Left ventricle myocardium inferior (tissue), 1 donor: ENCODE measurements around the gene SLFN14. TPM values are rescaled to one million over a fixed set of nuclear protein-coding genes. Genes with fewer than 3 reads are reported as not detected.

Experiments
- DNase-seq: peaks from one replicate; pipeline ENCODE4 v3.0.0-alpha.2; 2020
- H3K27ac ChIP-seq: fragments of 200-600 bp; replicated peaks from 2 replicates; pipeline ENCODE4 v1.8.0; 2021
- H3K27me3 ChIP-seq: fragments of 200-600 bp; 2 replicates; pipeline ENCODE4 v1.8.0; 2021; ENCODE audit warnings: low read depth
- H3K36me3 ChIP-seq: fragments of 200-600 bp; 2 replicates; pipeline ENCODE4 v1.8.0; 2021
- H3K4me1 ChIP-seq: fragments of 200-600 bp; 2 replicates; pipeline ENCODE4 v1.8.0; 2021
- H3K4me3 ChIP-seq: fragments of 200-600 bp; 2 replicates; pipeline ENCODE4 v1.8.0; 2021; ENCODE audit warnings: mild to moderate bottlenecking, moderate library complexity
- H3K9me3 ChIP-seq: fragments of 200-600 bp; replicated peaks from 2 replicates; pipeline ENCODE4 v1.8.0; 2021
- intact Hi-C: fragments of 100-400 bp; cut with micrococcal nuclease; formaldehyde crosslinking; loops from one replicate; pipeline ENCODE4 v1.11.0; 2022
- total RNA-seq: library from RNA; stranded (reverse); fragmentation: NEBNext Ultra II Directional; extraction: Animal tissue kit (Norgen Biotek cat#: 25700); gene quantifications from one replicate; pipeline ENCODE4 v1.2.1, GENCODE V29; 2021
- TF ChIP-seq, protein P1 (sequence below): fragments of 200-600 bp; IDR thresholded peaks from 2 replicates; pipeline ENCODE4 v1.8.0; 2021; ENCODE audit warnings: antibody characterized with exemption, mild to moderate bottlenecking, borderline replicate concordance
- donor health status: DM: no; HTN: yes; CAD: no; lungs with severe emphysema.

The SLFN14 gene
- total RNA-seq, 1 donor from 2014 or later, result not detected

DNA sequence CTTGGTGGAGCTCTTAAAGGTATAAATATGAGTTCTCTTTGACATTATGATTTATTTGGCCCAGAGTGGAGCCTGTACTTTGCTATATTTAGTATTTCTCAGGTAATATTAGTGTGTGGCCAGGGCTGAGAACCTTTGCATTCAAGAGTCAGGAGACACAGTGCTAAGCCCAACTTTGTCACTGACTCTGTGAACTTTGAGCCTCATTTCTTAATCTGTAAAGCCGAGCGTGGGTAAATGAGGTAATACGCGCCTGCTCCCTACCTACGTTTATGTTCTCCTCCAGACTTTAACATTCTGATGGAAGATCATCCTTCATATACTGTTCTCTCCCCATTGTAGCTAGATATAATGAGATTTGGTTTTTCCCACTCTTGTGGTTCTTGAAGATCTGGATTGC lies 37.0 kb upstream of the SLFN14 start:
- intact Hi-C loops, result no loop called here
- H3K36me3 ChIP-seq, result peaks cover 76% of the 10 kb centered on the region
- DNase-seq, result no peak

DNA sequence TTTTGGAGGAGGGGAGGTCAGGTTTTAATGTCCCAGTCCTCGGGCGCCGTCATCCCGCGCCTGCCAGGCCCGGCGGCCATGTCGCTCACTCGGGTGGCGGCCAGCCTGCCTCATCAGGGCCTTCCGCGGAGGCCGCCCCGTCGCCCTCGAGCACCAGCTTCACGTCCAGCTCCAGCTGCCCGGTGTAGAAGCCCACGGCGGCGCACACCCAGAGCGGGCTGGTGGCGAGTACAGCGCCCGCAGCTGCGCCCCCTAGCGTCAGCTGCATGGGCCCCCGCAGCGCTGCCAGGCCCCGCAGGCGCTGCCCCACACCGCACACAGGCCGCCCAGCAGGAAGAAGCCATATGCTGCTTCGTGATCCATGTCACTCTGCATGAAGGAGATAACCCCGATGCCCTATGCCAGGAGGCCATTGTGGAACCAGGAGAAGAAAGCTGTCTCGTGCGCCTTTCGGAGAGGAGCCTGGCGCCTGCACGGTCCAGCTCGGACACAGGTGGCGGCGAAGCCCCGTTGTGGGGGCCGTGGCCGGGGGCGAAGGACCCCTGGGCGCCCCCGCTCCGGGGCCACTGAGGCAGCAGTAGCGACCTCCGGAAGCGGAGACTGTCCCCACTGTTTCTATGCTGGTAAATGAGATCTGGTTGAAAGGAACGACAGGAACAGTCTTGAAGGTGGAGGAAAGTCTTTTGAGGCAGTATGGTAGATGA lies 36.1 kb upstream of the SLFN14 start:
- Histone ChIP-seq H3K27ac (peak overlapping the region; percentile 7), H3K4me3 (no peak overlapping the region), H3K27me3 (no peaks in the 10 kb centered on the region), H3K36me3 (peaks cover 66% of the 10 kb centered on the region), H3K4me1 (peaks cover 45% of the 10 kb centered on the region), H3K9me3 (no peaks in the 10 kb centered on the region)
- TF ChIP-seq, protein P1, sequence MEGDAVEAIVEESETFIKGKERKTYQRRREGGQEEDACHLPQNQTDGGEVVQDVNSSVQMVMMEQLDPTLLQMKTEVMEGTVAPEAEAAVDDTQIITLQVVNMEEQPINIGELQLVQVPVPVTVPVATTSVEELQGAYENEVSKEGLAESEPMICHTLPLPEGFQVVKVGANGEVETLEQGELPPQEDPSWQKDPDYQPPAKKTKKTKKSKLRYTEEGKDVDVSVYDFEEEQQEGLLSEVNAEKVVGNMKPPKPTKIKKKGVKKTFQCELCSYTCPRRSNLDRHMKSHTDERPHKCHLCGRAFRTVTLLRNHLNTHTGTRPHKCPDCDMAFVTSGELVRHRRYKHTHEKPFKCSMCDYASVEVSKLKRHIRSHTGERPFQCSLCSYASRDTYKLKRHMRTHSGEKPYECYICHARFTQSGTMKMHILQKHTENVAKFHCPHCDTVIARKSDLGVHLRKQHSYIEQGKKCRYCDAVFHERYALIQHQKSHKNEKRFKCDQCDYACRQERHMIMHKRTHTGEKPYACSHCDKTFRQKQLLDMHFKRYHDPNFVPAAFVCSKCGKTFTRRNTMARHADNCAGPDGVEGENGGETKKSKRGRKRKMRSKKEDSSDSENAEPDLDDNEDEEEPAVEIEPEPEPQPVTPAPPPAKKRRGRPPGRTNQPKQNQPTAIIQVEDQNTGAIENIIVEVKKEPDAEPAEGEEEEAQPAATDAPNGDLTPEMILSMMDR, result no peak
- intact Hi-C loops, result no loop called here
- DNase-seq, result no peak

More for the DNA sequence above, 37.0 kb upstream of the SLFN14 start:
- H3K9me3 ChIP-seq, result no peaks in the 10 kb centered on the region
- H3K27me3 ChIP-seq, result no peaks in the 10 kb centered on the region
- TF ChIP-seq, protein P1, result no peak
- H3K27ac ChIP-seq, result no peak overlapping the region
- H3K4me3 ChIP-seq, result no peak overlapping the region
- peaks cover 36% of the 10 kb centered on the region for H3K4me1 ChIP-seq

DNA sequence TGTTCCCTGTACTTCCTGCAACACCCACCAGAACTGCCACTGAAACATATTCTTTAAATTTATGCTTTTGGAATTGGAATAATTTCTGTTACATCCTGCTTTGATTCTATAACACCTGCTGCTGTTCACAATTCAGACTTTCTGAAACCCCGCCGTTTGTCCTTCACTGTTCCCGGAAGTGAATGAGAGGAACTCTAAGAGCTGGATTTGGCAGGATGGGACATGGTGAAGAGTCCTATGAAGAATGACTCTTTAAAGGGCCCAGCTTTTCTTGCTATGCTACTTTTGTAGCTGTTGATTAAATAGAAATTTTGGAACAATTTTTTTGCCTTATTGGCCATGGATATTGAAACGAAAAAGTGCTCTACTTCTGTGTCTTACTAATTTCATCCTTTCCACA lies 35.5 kb upstream of the SLFN14 start:
- no peak for DNase-seq
- Histone ChIP-seq H3K9me3 (no peaks in the 10 kb centered on the region), H3K27me3 (no peaks in the 10 kb centered on the region), H3K27ac (peak overlapping the region; percentile 25), H3K4me3 (no peak overlapping the region), H3K4me1 (peaks cover 46% of the 10 kb centered on the region), H3K36me3 (peaks cover 61% of the 10 kb centered on the region)
- intact Hi-C loops, result no loop called here
- TF ChIP-seq, protein P1, result no peak

DNA sequence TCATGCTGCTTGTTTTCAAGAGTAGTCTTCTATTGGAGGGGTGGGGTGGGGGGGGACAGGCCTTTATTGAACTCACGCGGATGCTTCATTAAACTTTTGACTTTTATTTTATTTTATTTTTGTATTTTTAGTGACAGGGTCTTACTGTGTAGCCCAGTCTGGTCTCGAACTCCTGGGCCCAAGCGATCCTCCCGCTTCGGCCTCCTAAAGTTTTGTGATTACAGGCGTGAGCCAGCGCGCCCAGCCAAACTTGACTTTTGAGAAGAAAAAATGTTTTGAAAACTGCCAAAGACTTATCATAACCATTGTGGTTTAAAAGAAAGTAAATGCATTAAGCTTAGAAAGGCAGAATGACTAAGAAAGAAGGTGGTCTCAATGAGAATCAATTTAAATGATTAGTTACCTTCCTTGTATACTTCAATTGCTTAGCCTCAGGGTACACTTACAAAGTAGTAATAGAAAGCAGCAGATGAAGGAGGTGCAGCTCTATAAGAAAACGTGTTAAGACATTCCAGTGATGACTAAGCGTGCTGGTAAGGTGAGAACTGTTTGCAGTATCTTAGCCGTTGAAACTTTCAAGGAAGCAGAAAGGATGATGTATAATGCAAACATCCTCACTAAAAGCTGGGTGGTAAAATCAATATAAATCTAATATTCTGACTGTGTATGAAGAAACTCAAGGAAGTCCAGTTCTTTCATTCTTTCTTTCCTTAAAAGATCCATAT lies 27.7 kb upstream of the SLFN14 start:
- DNase-seq, result no peak
- H3K9me3 ChIP-seq, result no peaks in the 10 kb centered on the region
- H3K36me3 ChIP-seq, result no peaks in the 10 kb centered on the region
- no peaks in the 10 kb centered on the region for H3K27me3 ChIP-seq
- H3K27ac ChIP-seq, result no peak overlapping the region
- H3K4me1 ChIP-seq, result peaks cover 60% of the 10 kb centered on the region
- intact Hi-C loops, result no loop called here
- H3K4me3 ChIP-seq, result peak overlapping the region; percentile 86
- TF ChIP-seq, protein P1, result no peak

DNA sequence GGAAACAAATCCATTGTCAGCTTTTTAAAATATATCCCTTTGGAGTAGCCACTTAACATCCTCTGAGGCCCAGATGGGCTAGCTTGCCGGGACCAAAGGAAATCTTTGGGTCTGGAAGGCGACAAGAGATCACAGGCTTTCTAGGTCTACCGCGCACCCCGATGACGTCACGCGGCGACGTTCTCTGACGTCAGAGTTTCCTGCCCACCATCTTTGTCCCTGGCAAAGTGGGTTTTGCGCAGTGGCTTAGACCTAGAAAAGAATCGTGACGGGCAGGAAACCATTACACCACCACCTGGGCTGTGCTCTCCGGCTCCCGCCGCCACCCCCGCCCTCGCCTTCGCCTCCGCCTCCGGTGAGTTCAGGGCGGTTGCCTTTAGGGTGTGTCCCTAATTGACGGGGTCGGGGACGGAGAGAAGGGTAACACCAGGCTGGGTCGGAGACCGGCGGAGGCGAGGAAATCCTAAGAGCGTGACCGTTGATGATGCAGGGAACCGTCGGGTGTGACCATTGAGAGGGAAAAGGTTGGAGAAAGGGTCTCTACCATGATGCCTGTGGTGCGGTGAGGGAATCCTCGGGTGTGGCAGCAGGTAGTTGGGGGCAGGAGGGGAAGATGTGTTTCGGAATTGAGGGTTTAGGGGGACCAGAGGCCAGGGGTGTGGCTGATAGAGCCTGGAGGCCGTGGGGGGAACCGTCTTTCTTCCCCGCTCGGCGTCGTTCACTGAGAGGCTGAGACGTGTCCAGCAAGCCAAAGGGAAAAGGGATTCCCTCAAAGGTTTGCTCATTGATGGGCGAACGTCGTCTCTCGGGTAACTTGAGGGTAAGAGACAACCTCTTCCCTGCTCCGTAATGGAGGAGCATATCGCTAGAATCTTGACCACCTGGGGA lies 26.7 kb upstream of the SLFN14 start, which contains the start of gene AP2B1:
AP2B1 (plus strand) TSS at position 249 of the 888 bp plus-strand sequence. CDS start 6,709 bp downstream, outside the sequence.
- intact Hi-C loops, result no loop called here
- TF ChIP-seq, protein P1, result no peak

More for the DNA sequence above, 26.7 kb upstream of the SLFN14 start, which contains the start of gene AP2B1:
- Histone ChIP-seq H3K4me3 (peak within 1 kb of the TSS; percentile 86), H3K9me3 (no peaks in the 10 kb centered on the region), H3K27me3 (no peaks in the 10 kb centered on the region), H3K4me1 (peaks cover 51% of the 10 kb centered on the region), H3K36me3 (no peaks in the 10 kb centered on the region), H3K27ac (peak within 1 kb of the TSS; percentile 91)
- peak; percentile 95 for DNase-seq
